ENCODE data around the gene GHRL.

- TF ChIP-seq CTCF (conservative IDR thresholded peaks at IDR 0.05) (no peak), EZH2 (IDR thresholded peaks at IDR 0.05; ENCODE audit: low read depth) (no peak)
Measured at GRCh38 chr3:10259036-10259435, 33.7 kb downstream of the GHRL start.

Measured in PC-9 (cell line).